HepG2 (cell line): ENCODE results near the gene TBX6. TPM values are rescaled to one million over a fixed set of nuclear protein-coding genes. Genes with fewer than 3 reads are reported as not detected.

Experiments
- ELF1 ChIP-seq: sonication (generic); formaldehyde crosslinking; IDR thresholded peaks from 2 replicates; pipeline ENCODE4 v1.4.0; 2020; ENCODE audit warnings: missing genetic modification reagents
- ISX ChIP-seq: sonication (generic); formaldehyde crosslinking; conservative IDR thresholded peaks from 2 replicates; pipeline ENCODE4 v1.5.0; 2020; ENCODE audit warnings: missing genetic modification reagents
- MAFF ChIP-seq: IDR thresholded peaks from 2 replicates; pipeline ENCODE4 v1.6.1; 2011; ENCODE audit warnings: low read depth, low read length, improper control_type of control experiment
- MXI1 ChIP-seq: IDR thresholded peaks from 3 replicates; pipeline ENCODE4 v1.6.1; 2012; ENCODE audit warnings: low read depth, low read length, inconsistent platforms, borderline replicate concordance
- NFKBIZ ChIP-seq: IDR thresholded peaks from 2 replicates; pipeline ENCODE4 v1.6.1; 2018; ENCODE audit warnings: missing genetic modification reagents, missing compliant biosample characterization
- NFYB ChIP-seq: sonication (generic); formaldehyde crosslinking; IDR thresholded peaks from 2 replicates; pipeline ENCODE4 v1.4.0; 2020; ENCODE audit warnings: missing genetic modification reagents
- PLSCR1 ChIP-seq: sonication (generic); formaldehyde crosslinking; IDR thresholded peaks from 2 replicates; pipeline ENCODE4 v1.5.0; 2020; ENCODE audit warnings: missing genetic modification reagents, mild to moderate bottlenecking, borderline replicate concordance
- RBM39 ChIP-seq: fragments of 200-400 bp; formaldehyde crosslinking; IDR thresholded peaks from one replicate; pipeline ENCODE4 v1.6.1; 2018; ENCODE audit warnings: antibody characterized with exemption, mild to moderate bottlenecking, low read depth, low read length; ENCODE audit not compliant: poor library complexity, severe bottlenecking
- RNF2 ChIP-seq: fragments of 450-650 bp; conservative IDR thresholded peaks from 2 replicates; pipeline ENCODE4 v1.6.1; 2016; ENCODE audit warnings: low read depth
- ZBTB44 ChIP-seq: sonication (generic); formaldehyde crosslinking; IDR thresholded peaks from 2 replicates; pipeline ENCODE4 v1.4.0; 2020; ENCODE audit warnings: missing genetic modification reagents
- ZFP36L1 ChIP-seq: sonication (generic); formaldehyde crosslinking; IDR thresholded peaks from 2 replicates; pipeline ENCODE4 v1.8.0; 2022; ENCODE audit warnings: mild to moderate bottlenecking, missing genetic modification reagents, moderate library complexity
- ZNF205 ChIP-seq: IDR thresholded peaks from 2 replicates; pipeline ENCODE4 v1.6.1; 2018; ENCODE audit warnings: missing biosample characterization, missing genetic modification reagents
- ZNF230 ChIP-seq: sonication (generic); formaldehyde crosslinking; IDR thresholded peaks from 2 replicates; pipeline ENCODE4 v1.4.0; 2020; ENCODE audit warnings: mild to moderate bottlenecking, missing genetic modification reagents
- ZNF468 ChIP-seq: sonication (generic); formaldehyde crosslinking; IDR thresholded peaks from 2 replicates; pipeline ENCODE4 v1.8.0; 2022; ENCODE audit warnings: mild to moderate bottlenecking, moderate library complexity, missing genetic modification reagents
- ZNF530 ChIP-seq: sonication (generic); formaldehyde crosslinking; IDR thresholded peaks from 2 replicates; pipeline ENCODE4 v1.5.0; 2020; ENCODE audit warnings: low read depth, mild to moderate bottlenecking, missing genetic modification reagents
- ZNF572 ChIP-seq: sonication (generic); formaldehyde crosslinking; IDR thresholded peaks from 2 replicates; pipeline ENCODE4 v1.5.1; 2020; ENCODE audit warnings: mild to moderate bottlenecking, missing genetic modification reagents
- ZNF619 ChIP-seq: sonication (generic); formaldehyde crosslinking; IDR thresholded peaks from 2 replicates; pipeline ENCODE4 v1.4.0; 2020; ENCODE audit warnings: mild to moderate bottlenecking, missing genetic modification reagents
- polyA plus RNA-seq, 8 experiments: library from polyadenylated mRNA; depleted of rRNA in 3 of 8; stranded (reverse) in 7 of 8; unstranded in 1 of 8; fragments of >200 nt; fragmentation: Illumina TruSeq in 4 of 8; extraction: Trizol in 4 of 8; gene quantifications; 2 replicates each; pipeline versions ENCODE4 v1.2.1 to v1.2.3, GENCODE V29; 2011 to 2016; ENCODE audit warnings: low read depth in 4 of 8, missing spikeins in 1 of 8, mixed read lengths in 1 of 8; ENCODE audit not compliant: insufficient read depth in 1 of 8
- total RNA-seq, 5 experiments: library from RNA; depleted of rRNA; stranded (reverse); fragments of >200 nt; fragmentation: Illumina TruSeq; extraction: Trizol; gene quantifications; 2 replicates each; pipeline ENCODE4 v1.2.3, GENCODE V29; 2016; ENCODE audit warnings: low read depth in 1 of 5
- TF ChIP-seq, protein P1 (sequence below), 2 experiments: sonication (generic) in 1 of 2; formaldehyde crosslinking in 1 of 2; IDR thresholded peaks; 2 replicates each; pipeline versions ENCODE4 v1.6.1 to v1.9.0; 2014 to 2022; ENCODE audit warnings: antibody characterized with exemption in 1 of 2, borderline replicate concordance in 1 of 2, inconsistent platforms in 1 of 2, low read depth in 1 of 2, missing genetic modification reagents in 1 of 2
- TF ChIP-seq, protein P2 (sequence below): IDR thresholded peaks from 2 replicates; pipeline ENCODE4 v1.6.1; 2016; ENCODE audit warnings: missing genetic modification reagents, missing compliant biosample characterization

Gene TBX6
- total and polyA plus RNA-seq, 2 of the 13 experiments (the other 11 are each of a cell fraction or from before 2014, with no cell fraction given) = 0.24 to 0.42 TPM

DNA sequence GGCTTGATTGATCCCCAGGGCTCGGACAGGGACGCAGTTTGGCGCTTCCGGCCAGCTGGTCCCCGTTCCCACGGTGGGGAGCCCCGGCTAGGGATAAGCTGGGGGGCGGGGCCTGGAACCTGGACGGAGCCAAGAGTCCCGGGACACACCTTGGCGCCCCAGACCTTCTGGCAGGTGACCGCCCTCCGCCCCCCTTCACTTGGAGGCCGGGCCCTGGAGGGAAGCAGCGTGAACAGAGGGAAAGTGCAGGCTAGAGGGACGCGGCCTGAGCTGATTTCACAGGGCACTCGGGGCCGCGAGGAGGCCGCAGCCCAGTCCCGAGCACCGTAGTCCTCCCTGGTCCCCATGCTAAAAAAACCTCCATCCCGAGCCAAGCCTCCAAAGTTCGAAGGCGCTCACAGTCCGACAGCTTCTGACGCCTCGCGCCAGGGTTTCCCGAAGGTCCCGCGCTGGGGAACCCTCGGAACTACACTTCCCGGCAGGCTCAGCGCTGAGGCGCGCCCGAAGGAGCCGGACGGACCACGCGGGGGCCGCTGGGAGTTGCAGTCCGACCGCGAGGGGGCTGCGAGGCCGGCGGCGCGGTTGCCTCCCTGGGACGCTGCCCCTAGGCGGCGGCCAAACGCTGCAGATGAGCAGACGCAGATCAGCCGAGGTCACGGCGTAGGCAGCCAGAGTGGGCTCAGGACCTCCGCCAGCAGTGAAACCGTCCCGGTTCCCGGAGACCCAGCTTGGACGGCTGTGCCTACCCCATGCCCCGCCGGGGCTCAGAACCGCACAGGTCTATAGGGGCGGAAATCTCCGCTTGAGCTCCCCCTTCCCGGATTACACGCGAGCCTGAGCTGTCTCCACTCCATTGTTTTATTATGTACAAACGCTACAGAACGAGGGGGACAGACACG is at the start of gene TBX6 (continued):
- TF ChIP-seq, protein P1, sequence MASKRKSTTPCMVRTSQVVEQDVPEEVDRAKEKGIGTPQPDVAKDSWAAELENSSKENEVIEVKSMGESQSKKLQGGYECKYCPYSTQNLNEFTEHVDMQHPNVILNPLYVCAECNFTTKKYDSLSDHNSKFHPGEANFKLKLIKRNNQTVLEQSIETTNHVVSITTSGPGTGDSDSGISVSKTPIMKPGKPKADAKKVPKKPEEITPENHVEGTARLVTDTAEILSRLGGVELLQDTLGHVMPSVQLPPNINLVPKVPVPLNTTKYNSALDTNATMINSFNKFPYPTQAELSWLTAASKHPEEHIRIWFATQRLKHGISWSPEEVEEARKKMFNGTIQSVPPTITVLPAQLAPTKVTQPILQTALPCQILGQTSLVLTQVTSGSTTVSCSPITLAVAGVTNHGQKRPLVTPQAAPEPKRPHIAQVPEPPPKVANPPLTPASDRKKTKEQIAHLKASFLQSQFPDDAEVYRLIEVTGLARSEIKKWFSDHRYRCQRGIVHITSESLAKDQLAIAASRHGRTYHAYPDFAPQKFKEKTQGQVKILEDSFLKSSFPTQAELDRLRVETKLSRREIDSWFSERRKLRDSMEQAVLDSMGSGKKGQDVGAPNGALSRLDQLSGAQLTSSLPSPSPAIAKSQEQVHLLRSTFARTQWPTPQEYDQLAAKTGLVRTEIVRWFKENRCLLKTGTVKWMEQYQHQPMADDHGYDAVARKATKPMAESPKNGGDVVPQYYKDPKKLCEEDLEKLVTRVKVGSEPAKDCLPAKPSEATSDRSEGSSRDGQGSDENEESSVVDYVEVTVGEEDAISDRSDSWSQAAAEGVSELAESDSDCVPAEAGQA (IDR thresholded peaks at IDR 0.05; ENCODE audit: low read depth) = 0 out of 2 replicates have a peak, but pooled peaks have one; percentile 42
- TF ChIP-seq, protein P1 (CRISPR knock-in tag; IDR thresholded peaks at IDR 0.05; ENCODE audit: borderline replicate concordance) = 0 out of 2 replicates have a peak, but pooled peaks have one; percentile 36
- TF ChIP-seq ZNF468 (CRISPR knock-in tag) = no peak; the same call in 1 of the 2 replicates
- TF ChIP-seq ISX = 0 out of 2 replicates have a peak, but pooled peaks have one; percentile 24
- 0 out of 2 replicates have a peak, but pooled peaks have one; percentile 41 for TF ChIP-seq ZFP36L1
- TF ChIP-seq ZBTB44 (CRISPR knock-in tag) = no peak
- no peak; the same call in 1 of the 2 replicates for TF ChIP-seq NFYB
- no peak for TF ChIP-seq ZNF230 (CRISPR knock-in tag)
- TF ChIP-seq RBM39 = peak; percentile 32
- peak; percentile 79; the same call in 1 of the 3 replicates for TF ChIP-seq MXI1
- peak; percentile 70 for TF ChIP-seq ELF1 (CRISPR knock-in tag)
- 0 out of 2 replicates have a peak, but pooled peaks have one; percentile 48 for TF ChIP-seq NFKBIZ (CRISPR knock-in tag)
- TF ChIP-seq ZNF619 (CRISPR knock-in tag) = no peak
- peak; percentile 54; the same call in 1 of the 2 replicates for TF ChIP-seq ZNF205
- TF ChIP-seq MAFF = no peak
- no peak for TF ChIP-seq ZNF530 (CRISPR knock-in tag)
- no peak for TF ChIP-seq PLSCR1 (CRISPR knock-in tag)
- 0 out of 2 replicates have a peak, but pooled peaks have one; percentile 58 for TF ChIP-seq ZNF572
- TF ChIP-seq RNF2 = no peak
- TF ChIP-seq, protein P2, sequence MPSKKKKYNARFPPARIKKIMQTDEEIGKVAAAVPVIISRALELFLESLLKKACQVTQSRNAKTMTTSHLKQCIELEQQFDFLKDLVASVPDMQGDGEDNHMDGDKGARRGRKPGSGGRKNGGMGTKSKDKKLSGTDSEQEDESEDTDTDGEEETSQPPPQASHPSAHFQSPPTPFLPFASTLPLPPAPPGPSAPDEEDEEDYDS (CRISPR knock-in tag) = peak; percentile 66; the same call in 1 of the 2 replicates
